DMS153 (cell line): ENCODE data around the gene MBD3.

Experiments
- DNase-seq: peaks from one replicate; lab custom pipeline; 2025; lab: John Stamatoyannopoulos, UW

MBD3 gene

GRCh38 chr19:1598777-1599459, 6.3 kb upstream of the MBD3 start:
- no peak for DNase-seq

GRCh38 chr19:1593501-1593772, 772 bp upstream of the MBD3 start:
- no peak for DNase-seq

- DNase-seq = peak; percentile 12
These were observed 476 bp downstream of the MBD3 start for GRCh38 chr19:1592024-1592754.

- no peak for DNase-seq
These were observed 1.1 kb downstream of the MBD3 start for GRCh38 chr19:1591421-1592023.

- DNase-seq = no peak
These were observed 1.8 kb downstream of the MBD3 start for GRCh38 chr19:1590641-1591397.

GRCh38 chr19:1587872-1588271, 4.8 kb downstream of the MBD3 start:
- DNase-seq = no peak

- DNase-seq = no peak
These were observed 7.5 kb downstream of the MBD3 start for GRCh38 chr19:1585243-1585580.

GRCh38 chr19:1584500-1585242, 8.0 kb downstream of the MBD3 start:
- DNase-seq = no peak

- DNase-seq = no peak
These were observed 10.5 kb downstream of the MBD3 start for GRCh38 chr19:1582201-1582600.

GRCh38 chr19:1580957-1581356, 11.7 kb downstream of the MBD3 start:
- DNase-seq = no peak

- DNase-seq = no peak
These were observed 12.3 kb downstream of the MBD3 start for GRCh38 chr19:1580382-1580781.

- no peak for DNase-seq
These were observed 13.4 kb downstream of the MBD3 start for GRCh38 chr19:1579222-1579621.

GRCh38 chr19:1577929-1578618, 14.6 kb downstream of the MBD3 start:
- no peak for DNase-seq

GRCh38 chr19:1577090-1577928, 15.4 kb downstream of the MBD3 start:
- no peak for DNase-seq

GRCh38 chr19:1576242-1577089, 16.2 kb downstream of the MBD3 start:
- DNase-seq = no peak

GRCh38 chr19:1575323-1576241, 17.1 kb downstream of the MBD3 start:
- DNase-seq = no peak

- DNase-seq = no peak
These were observed 18.1 kb downstream of the MBD3 start for GRCh38 chr19:1574354-1575136.

- no peak for DNase-seq
These were observed 19.9 kb downstream of the MBD3 start for GRCh38 chr19:1572795-1573194.
